HG03571 (cell line): ENCODE results near the gene MYO1D.
"Not testable (repeated sequence)": the region's sequence is repeated elsewhere in the genome, so short reads cannot be mapped to it uniquely, and the experiment has no call there.

ENCODE experiments used
- ATAC-seq: cut with Tn5 transposase; IDR thresholded peaks from one replicate; pipeline ENCODE4 v1.9.1; 2021; ENCODE audit not compliant: unreplicated experiment

The MYO1D gene

GRCh38 chr17:32896647-32897258, 19.8 kb upstream of the MYO1D start:
- ATAC-seq: no peak

GRCh38 chr17:32894245-32894644, 17.3 kb upstream of the MYO1D start:
- no peak for ATAC-seq

DNA sequence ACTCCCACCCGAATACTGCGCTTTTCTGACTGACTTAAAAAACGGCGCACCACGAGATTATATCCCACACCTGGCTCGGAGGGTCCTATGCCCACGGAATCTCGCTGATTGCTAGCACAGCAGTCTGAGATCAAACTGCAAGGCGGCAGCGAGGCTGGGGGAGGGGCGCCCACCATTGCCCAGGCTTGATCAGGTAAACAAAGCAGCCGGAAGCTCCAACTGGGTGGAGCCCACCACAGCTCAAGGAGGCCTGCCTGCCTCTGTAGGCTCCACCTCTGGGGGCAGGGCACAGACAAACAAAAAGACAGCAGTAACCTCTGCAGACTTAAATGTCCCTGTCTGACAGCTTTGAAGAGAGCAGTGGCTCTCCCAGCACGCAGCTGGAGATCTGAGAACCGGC, 10.5 kb upstream of the MYO1D start:
- ATAC-seq: not testable (repeated sequence)

- not testable (repeated sequence) for ATAC-seq
Measured at GRCh38 chr17:32886951-32887350, 10.0 kb upstream of the MYO1D start.

GRCh38 chr17:32882734-32883133, 5.8 kb upstream of the MYO1D start:
- ATAC-seq: no peak

DNA sequence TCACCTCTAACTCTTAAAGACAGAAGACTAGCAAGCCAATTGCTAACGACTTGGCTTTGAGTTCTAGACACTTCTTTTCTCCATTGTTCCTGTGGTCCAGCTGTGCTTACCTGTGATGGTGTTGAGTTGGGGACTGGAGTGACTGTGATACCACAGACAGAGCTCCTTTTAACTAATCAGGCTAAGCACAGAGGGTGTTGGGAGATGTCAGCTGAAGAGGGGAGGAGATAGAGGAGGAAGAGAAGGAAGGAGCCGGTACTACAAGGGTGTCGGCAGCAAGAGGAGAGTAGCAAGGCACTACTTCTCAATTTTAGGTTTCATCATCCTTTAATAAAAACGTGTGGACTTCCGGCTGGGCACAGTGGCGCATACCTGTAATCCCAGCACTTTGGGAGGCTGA, 5.1 kb upstream of the MYO1D start:
- no peak for ATAC-seq

DNA sequence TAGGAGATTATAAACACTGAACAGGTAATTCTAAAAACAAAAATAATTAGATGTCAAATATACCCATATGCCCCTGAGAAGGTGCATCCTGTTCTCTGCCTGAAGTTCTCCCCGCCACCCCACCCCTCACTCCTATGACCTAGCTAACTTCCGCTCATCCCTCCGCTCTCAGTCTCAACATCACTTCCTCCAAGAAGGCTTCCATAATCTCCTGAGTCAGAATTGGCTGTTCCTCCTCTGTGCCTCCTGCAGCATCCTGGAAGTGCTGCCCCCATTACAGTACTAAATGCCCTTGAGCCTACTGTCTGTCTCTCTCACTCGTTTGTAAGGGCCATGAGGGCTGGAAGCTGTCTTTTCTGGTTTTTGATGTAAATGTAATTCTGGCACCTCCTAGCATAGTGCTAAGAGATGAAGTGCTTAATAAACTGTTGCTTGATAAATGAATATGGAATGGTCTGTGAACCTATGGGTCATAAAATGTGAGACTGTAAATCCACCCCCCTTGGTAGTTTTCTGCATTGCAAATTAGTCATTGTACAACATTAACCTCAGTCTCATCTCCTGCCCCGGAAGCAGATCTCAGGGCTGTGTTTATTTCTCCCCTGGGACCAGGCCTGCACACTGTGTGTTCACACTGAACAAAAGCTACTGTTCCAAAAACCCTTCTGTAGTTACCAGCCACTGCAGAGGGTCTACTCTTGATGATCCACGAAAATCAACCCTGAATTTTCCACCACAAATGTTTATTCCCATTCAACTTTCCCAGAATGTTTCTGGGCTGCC, 3.9 kb upstream of the MYO1D start:
- ATAC-seq: no peak

- no peak for ATAC-seq
Measured at GRCh38 chr17:32879134-32879533, 2.2 kb upstream of the MYO1D start.

DNA sequence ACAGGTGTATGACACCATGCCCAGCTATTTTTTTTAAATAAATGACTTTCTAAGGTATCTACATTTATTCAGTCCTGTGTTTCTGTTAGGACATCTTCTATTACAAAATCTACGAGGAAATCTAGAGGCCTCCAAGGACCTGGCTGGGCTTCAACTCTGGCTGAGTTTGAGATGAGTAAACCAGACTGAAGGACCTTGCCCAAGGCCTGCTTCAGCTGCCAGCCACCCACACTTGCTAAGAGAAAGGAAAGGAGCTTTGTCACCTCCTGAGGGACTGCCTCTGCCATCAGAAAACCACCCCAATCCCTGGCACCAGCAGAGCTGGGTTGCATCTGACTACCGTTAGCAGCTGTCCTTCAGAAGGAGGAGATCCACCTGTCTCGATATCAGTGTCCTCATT, 1.3 kb upstream of the MYO1D start:
- ATAC-seq: no peak

- ATAC-seq: peak; percentile 80
Measured at GRCh38 chr17:32877164-32877764, 340 bp upstream of the MYO1D start.

DNA sequence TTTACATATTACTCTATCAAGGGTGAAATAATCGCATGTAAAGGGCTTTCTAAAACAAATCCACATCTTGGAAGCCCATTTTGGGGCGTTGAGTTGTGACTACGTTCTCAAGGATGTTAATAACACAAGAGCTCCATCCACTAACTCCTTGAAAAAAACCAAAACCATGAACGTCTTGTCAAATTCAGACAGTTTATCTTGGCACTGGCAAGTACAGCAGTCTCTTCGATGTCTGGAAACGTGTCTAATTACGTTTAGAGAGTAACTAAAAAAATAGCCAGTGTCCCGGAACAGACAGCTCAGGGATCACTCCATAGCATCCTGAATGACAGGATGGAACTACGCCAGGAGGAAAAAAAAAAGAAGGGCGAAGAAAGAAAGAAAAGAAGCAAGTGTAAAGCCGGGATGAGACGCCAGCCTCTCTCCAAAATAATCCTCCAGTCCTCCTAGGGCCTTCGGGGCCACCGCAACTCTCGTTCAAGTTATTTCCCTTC, 954 bp downstream of the MYO1D start:
- no peak for ATAC-seq

DNA sequence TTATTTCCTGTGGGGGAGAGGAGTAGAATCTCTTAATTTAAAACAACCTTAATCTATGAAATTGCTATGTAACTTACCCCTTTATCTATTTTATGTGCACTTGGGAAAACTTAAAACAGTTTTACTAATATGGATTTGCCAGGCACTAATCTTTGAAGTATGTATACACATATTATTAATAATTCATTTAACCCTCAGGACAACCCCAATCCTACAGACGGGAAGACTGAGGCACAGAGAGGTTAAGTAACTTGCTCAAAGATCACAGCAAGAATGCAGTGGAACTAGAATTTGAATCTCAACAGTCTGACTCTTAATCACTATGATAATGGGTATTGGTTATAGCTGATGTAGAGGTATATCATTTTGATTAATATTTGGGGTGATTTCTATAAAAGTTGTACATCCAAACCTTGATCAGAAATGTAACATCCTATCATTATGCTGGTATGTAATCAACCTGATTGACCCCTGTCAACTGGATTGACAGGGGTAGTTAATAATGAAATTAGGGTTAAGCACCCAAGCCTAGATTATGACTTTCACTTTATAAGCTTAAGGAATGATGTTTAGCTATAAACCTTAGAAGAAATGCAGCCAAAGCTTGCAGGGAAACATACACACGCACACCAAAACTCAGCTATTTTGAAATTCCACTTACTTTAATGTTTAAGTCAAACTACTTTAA, 1.6 kb downstream of the MYO1D start:
- no peak for ATAC-seq

DNA sequence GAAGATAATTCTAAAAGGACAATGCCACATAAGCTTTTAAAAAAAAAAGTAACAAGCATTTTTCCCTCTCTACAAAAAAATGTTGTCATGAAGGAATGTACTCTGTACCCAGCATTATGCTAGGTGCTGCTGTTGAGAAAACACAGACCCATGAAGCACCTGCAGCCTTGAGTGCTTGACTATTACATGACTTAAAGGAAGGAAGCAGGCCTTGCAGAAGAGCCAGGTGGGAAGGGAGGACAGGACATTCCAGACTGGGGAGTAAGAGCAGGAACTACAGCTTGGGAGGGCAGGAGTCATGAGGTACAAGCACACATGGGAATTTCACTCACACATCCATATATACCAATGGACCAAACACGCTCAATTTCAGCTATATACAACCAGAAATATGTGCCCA, 3.8 kb downstream of the MYO1D start:
- no peak for ATAC-seq

DNA sequence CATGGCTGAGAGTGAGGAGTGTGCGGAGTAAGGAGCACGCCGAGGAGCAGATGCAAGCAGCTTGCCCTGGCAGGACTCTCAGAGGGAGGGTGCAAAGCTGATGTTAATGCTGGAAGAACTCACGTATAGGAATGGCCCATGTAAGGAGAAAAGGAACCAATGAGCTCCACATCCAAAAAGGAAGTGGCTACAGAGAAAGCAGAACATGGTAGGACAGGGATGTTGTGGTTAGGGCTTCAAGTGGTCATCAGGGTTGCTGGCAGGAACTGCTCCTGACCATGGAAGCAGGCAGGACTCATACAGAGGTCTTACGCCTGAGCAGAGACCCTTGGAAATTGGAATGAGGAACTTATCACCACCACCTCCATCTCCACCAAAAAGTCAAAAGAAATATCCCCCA, 5.2 kb downstream of the MYO1D start:
- ATAC-seq: no peak

DNA sequence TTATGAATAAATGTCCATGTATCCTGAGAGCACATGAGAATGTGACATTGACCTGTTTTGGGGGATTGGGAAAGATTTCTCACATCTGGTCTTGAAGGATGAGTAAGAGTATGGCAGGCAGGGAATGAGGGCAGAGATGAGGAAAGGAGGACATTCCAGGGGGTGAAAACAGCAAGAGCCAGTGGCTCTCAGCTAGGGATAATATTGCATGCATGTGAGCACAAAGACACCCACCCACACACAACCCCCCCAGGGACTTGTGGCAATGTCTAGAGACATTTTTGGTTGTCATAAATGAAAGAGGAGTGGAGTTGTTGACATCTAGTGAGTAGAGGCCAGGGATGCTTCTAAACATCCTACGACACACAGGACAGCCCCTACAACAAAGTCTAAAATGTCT, 6.0 kb downstream of the MYO1D start:
- ATAC-seq: no peak

DNA sequence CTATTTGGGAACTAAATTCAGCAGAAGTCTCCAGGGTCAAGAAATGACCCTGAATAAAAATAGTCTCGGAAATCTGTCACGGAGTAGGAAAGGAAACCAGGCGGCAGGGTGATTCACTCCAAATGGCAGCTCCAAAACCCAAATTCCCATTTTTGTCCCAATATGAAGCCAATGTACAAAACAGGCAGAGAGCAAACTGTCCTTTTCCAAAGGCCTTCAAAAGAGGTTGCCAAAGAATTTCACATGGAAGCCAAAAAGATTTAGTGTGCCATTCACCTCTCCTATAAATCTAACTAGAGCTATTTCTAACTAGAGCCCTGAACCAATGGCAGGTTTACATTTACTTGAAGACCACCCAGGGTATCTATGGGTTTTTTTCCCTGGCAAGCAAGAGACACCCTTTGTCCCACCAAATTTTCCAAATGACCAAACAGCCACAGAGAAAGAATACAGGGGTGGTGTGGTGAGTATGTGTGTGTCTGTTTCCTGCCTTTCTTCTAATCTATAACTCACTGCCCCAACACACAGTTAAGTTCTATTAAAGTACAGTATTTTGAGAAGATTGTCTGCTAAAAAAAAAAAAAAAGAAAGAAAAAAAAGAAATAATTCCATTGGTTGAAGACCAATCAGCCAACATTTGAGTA, 6.8 kb downstream of the MYO1D start:
- no peak for ATAC-seq

- ATAC-seq: no peak
Measured at GRCh38 chr17:32869345-32870026, 7.4 kb downstream of the MYO1D start.

DNA sequence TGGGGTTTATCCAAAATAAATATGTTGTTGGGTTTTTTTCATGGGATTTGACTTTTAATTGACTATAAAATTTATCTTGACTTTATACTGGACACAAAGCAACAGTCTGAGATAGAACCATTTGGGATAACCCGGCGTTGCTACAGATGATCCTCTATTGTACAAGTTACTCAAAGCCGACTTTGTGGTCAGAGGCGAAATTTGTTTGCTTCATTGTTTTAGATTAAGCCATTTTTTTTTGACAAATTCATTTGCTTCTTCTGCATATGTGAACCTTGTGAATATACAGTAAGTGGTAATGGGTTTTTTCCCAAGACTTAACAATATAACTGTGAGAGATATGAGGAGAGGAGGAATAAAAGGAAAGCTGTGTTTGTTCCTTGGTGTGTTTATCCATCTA, 11.8 kb downstream of the MYO1D start:
- no peak for ATAC-seq

- ATAC-seq: no peak
Measured at GRCh38 chr17:32863559-32863958, 13.4 kb downstream of the MYO1D start.

DNA sequence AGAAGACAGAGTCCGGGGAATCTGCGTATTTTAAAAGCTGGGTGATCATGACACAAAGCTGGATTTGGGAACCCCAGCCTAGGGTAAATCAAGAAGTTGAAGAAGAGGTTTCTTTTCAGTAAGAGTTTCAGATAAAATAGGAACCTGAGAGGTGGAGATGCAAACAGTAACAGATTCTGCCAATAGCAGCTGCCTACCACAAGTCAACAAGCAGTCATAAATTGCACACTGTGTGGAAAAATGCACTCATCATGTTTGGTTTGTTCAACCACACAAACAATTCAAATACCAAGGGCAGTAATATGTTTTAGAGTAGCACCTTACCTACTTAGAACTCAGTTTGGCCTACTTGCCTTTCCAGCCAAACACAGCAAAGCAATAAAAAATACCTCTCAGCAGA, 14.0 kb downstream of the MYO1D start:
- ATAC-seq: no peak

DNA sequence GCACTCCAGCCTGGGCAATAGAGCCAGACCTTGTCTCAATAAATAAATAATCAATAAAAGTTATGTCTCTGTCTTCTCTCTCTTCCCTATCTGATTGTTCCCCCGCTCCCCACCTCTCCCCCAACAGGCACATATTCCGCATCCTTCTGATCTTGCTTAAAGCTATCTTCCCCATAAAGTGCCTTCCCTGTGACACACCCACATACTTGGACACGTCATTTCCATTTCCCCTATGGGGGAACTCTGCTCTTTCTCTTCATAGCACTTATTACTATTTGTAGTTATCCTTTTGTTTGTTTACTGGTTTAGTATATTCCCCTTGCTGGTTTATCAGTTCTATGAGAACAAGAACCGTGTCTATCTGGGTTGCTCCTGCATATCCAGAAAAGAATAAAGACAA, 14.9 kb downstream of the MYO1D start:
- ATAC-seq: no peak
